Measurements from ENCODE around the gene ZC3H12C.
"Not testable (repeated sequence)": the region's sequence is repeated elsewhere in the genome, so short reads cannot be mapped to it uniquely, and the experiment has no call there.

ZC3H12C gene

GRCh38 chr11:110176366-110177085, 83.3 kb downstream of the ZC3H12C start:
- no peak for DNase-seq (ENCODE audit: extremely low read depth in 1 of 2, low read depth in 1 of 2)

GRCh38 chr11:110177086-110177456, 83.9 kb downstream of the ZC3H12C start:
- DNase-seq (ENCODE audit: extremely low read depth in 1 of 2, low read depth in 1 of 2), result no peak

GRCh38 chr11:110179064-110179463, 85.9 kb downstream of the ZC3H12C start:
- no peak for DNase-seq (ENCODE audit: extremely low read depth in 1 of 2, low read depth in 1 of 2)

- no peak for DNase-seq (ENCODE audit: extremely low read depth in 1 of 2, low read depth in 1 of 2)
Observed at GRCh38 chr11:110182886-110183285, 89.7 kb downstream of the ZC3H12C start.

- no peak for DNase-seq (ENCODE audit: extremely low read depth in 1 of 2, low read depth in 1 of 2)
Observed at GRCh38 chr11:110184456-110184855, 91.3 kb downstream of the ZC3H12C start.

GRCh38 chr11:110185121-110185591, 92.0 kb downstream of the ZC3H12C start:
- DNase-seq (ENCODE audit: extremely low read depth in 1 of 2, low read depth in 1 of 2), result no peak

GRCh38 chr11:110185599-110185998, 92.4 kb downstream of the ZC3H12C start:
- no peak for DNase-seq (ENCODE audit: extremely low read depth in 1 of 2, low read depth in 1 of 2)

GRCh38 chr11:110186456-110186855, 93.3 kb downstream of the ZC3H12C start:
- DNase-seq (ENCODE audit: extremely low read depth in 1 of 2, low read depth in 1 of 2), result no peak

GRCh38 chr11:110186867-110187266, 93.7 kb downstream of the ZC3H12C start:
- DNase-seq (ENCODE audit: extremely low read depth in 1 of 2, low read depth in 1 of 2), result no peak

GRCh38 chr11:110187731-110188130, 94.5 kb downstream of the ZC3H12C start:
- no peak for DNase-seq (ENCODE audit: extremely low read depth in 1 of 2, low read depth in 1 of 2)

GRCh38 chr11:110190885-110191284, 97.7 kb downstream of the ZC3H12C start:
- DNase-seq (ENCODE audit: extremely low read depth in 1 of 2, low read depth in 1 of 2), result no peak

GRCh38 chr11:110192604-110193282, 99.6 kb downstream of the ZC3H12C start:
- not testable (repeated sequence) for DNase-seq (ENCODE audit: extremely low read depth in 1 of 2, low read depth in 1 of 2)

- not testable (repeated sequence) for DNase-seq (ENCODE audit: extremely low read depth in 1 of 2, low read depth in 1 of 2)
Observed at GRCh38 chr11:110194211-110194766, 101.1 kb downstream of the ZC3H12C start.

GRCh38 chr11:110196241-110196754, 103.1 kb downstream of the ZC3H12C start:
- DNase-seq (ENCODE audit: extremely low read depth in 1 of 2, low read depth in 1 of 2), result no peak

GRCh38 chr11:110196884-110197420, 103.8 kb downstream of the ZC3H12C start:
- DNase-seq (ENCODE audit: extremely low read depth in 1 of 2, low read depth in 1 of 2), result no peak

GRCh38 chr11:110198031-110198729, 105.0 kb downstream of the ZC3H12C start:
- DNase-seq (ENCODE audit: extremely low read depth in 1 of 2, low read depth in 1 of 2), result no peak

GRCh38 chr11:110199184-110199981, 106.2 kb downstream of the ZC3H12C start:
- no peak for DNase-seq (ENCODE audit: extremely low read depth in 1 of 2, low read depth in 1 of 2)

- no peak for DNase-seq (ENCODE audit: extremely low read depth in 1 of 2, low read depth in 1 of 2)
Observed at GRCh38 chr11:110200241-110200640, 107.0 kb downstream of the ZC3H12C start.

- no peak for DNase-seq (ENCODE audit: extremely low read depth in 1 of 2, low read depth in 1 of 2)
Observed at GRCh38 chr11:110200836-110201235, 107.6 kb downstream of the ZC3H12C start.

GRCh38 chr11:110207123-110207522, 113.9 kb downstream of the ZC3H12C start:
- DNase-seq (ENCODE audit: extremely low read depth in 1 of 2, low read depth in 1 of 2), result no peak
